NCI-H345 treated with DMSO at 0.1 percent for 48 hours (cell line): Measurements from ENCODE around the gene BMF.
"Not testable (repeated sequence)": the region's sequence is repeated elsewhere in the genome, so short reads cannot be mapped to it uniquely, and the experiment has no call there.

Source experiments
- DNase-seq: peaks from one replicate; lab custom pipeline; 2025; ENCODE audit not compliant: unreplicated experiment; lab: John Stamatoyannopoulos, UW

Gene BMF

GRCh38 chr15:40088929-40089755 lies 19.5 kb downstream of the BMF start:
- DNase-seq: no peak

GRCh38 chr15:40087991-40088928 lies 20.4 kb downstream of the BMF start:
- DNase-seq: no peak

- DNase-seq: no peak
Observed at GRCh38 chr15:40087068-40087810, 21.4 kb downstream of the BMF start.

- DNase-seq: no peak
Observed at GRCh38 chr15:40085266-40085665, 23.4 kb downstream of the BMF start.

GRCh38 chr15:40084650-40085049 lies 24.0 kb downstream of the BMF start:
- DNase-seq: no peak

GRCh38 chr15:40082195-40082883 lies 26.3 kb downstream of the BMF start:
- DNase-seq: no peak

GRCh38 chr15:40081691-40082194 lies 26.9 kb downstream of the BMF start:
- no peak for DNase-seq

GRCh38 chr15:40080847-40081246 lies 27.8 kb downstream of the BMF start:
- no peak for DNase-seq

GRCh38 chr15:40080104-40080503 lies 28.6 kb downstream of the BMF start:
- no peak for DNase-seq

GRCh38 chr15:40079456-40079855 lies 29.2 kb downstream of the BMF start:
- no peak for DNase-seq

- DNase-seq: no peak
Observed at GRCh38 chr15:40075298-40076044, 33.2 kb downstream of the BMF start.

- DNase-seq: not testable (repeated sequence)
Observed at GRCh38 chr15:40074656-40075055, 34.0 kb downstream of the BMF start.

GRCh38 chr15:40073716-40074490 lies 34.8 kb downstream of the BMF start:
- DNase-seq: not testable (repeated sequence)

GRCh38 chr15:40072216-40072990 lies 36.3 kb downstream of the BMF start:
- no peak for DNase-seq

- no peak for DNase-seq
Observed at GRCh38 chr15:40070608-40071218, 38.0 kb downstream of the BMF start.

- no peak for DNase-seq
Observed at GRCh38 chr15:40070166-40070557, 38.5 kb downstream of the BMF start.
